B cell (primary cell): Measurements from ENCODE around the gene PRELID3B.

ENCODE experiments used
- EZH2 ChIP-seq: IDR thresholded peaks from 2 replicates; pipeline ENCODE4 v1.6.1; 2012; ENCODE audit warnings: borderline replicate concordance, low read depth, mild to moderate bottlenecking, moderate library complexity, low read length; ENCODE audit not compliant: insufficient read depth, poor library complexity, severe bottlenecking
- TF ChIP-seq, protein P1 (sequence below): fragments of 200-600 bp; IDR thresholded peaks from one replicate; pipeline ENCODE4 v1.8.0; 2022; ENCODE audit warnings: antibody characterized with exemption, mild to moderate bottlenecking

DNA sequence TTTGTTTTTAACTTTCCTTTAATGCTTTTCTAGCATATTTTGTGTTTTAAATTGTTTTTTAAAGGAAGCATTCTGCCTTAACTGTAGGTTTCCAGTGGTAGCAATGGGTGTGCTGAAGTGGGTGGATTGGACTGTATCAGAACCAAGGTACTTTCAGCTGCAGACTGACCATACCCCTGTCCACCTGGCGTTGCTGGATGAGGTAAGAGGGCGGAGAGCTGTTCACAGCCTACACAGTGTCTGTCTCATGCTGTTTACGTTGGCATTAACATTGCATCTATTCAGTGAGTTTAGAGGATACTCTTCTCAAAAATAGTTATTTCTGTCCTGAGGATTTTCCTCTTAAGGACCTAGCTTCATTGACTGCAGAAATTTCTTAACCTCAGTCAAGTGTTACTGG lies 49.7 kb downstream of the PRELID3B start:
- TF ChIP-seq EZH2, result no peak
- TF ChIP-seq, protein P1, sequence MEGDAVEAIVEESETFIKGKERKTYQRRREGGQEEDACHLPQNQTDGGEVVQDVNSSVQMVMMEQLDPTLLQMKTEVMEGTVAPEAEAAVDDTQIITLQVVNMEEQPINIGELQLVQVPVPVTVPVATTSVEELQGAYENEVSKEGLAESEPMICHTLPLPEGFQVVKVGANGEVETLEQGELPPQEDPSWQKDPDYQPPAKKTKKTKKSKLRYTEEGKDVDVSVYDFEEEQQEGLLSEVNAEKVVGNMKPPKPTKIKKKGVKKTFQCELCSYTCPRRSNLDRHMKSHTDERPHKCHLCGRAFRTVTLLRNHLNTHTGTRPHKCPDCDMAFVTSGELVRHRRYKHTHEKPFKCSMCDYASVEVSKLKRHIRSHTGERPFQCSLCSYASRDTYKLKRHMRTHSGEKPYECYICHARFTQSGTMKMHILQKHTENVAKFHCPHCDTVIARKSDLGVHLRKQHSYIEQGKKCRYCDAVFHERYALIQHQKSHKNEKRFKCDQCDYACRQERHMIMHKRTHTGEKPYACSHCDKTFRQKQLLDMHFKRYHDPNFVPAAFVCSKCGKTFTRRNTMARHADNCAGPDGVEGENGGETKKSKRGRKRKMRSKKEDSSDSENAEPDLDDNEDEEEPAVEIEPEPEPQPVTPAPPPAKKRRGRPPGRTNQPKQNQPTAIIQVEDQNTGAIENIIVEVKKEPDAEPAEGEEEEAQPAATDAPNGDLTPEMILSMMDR, result no peak
